Stimulated activated naive B cell treated with anti-CD40 and anti-IgM and Interleukin-4, amounts not matched to agents 10 μg/mL and 1 μg/mL and 100 μg/mL, for 72 hours (primary cell): ENCODE data around the gene SIRT5.
A peak's percentile ranks its signal among the peaks of the same experiment; 100 is the strongest.

ENCODE experiments used
- ATAC-seq, 2 donors: fragments of 150-1000 bp; cut with Tn5 transposase; replicated peaks; 2 replicates each; pipeline ENCODE4 v1.10.0; 2021; ENCODE audit warnings: moderate library complexity in 1 of 2
- DNase-seq: peaks from one replicate; pipeline ENCODE4 v3.0.0; 2021
- H3K27ac Mint-ChIP-seq: one replicate; pipeline ENCODE4 v1.8.0; 2022; ENCODE audit warnings: mild to moderate bottlenecking, mixed read lengths
- H3K27me3 Mint-ChIP-seq, 2 donors: one replicate each; pipeline ENCODE4 v1.8.0; 2022; ENCODE audit warnings: mixed read lengths in 2 of 2
- H3K36me3 Mint-ChIP-seq, 2 donors: one replicate each; pipeline ENCODE4 v1.8.0; 2022; ENCODE audit warnings: mixed read lengths in 2 of 2, mild to moderate bottlenecking in 1 of 2
- H3K4me1 Mint-ChIP-seq, 2 donors: one replicate each; pipeline ENCODE4 v1.8.0; 2022; ENCODE audit warnings: mixed read lengths in 2 of 2, mild to moderate bottlenecking in 1 of 2
- H3K4me3 Mint-ChIP-seq, 2 donors: one replicate each; pipeline ENCODE4 v1.8.0; 2022; ENCODE audit warnings: mild to moderate bottlenecking in 2 of 2, mixed read lengths in 2 of 2, moderate library complexity in 1 of 2
- H3K9me3 Mint-ChIP-seq, 2 donors: one replicate each; pipeline ENCODE4 v1.8.0; 2022; ENCODE audit warnings: mixed read lengths in 2 of 2, mild to moderate bottlenecking in 1 of 2

SIRT5 gene

GRCh38 chr6:13648850-13649249 lies 74.4 kb downstream of the SIRT5 start:
- H3K9me3 Mint-ChIP-seq: no peaks in the 10 kb centered on the region
- no peak overlapping the region for H3K27ac Mint-ChIP-seq
- H3K4me1 Mint-ChIP-seq: peaks cover 3 to 6% of the 10 kb centered on the region in 2 donors
- no peak overlapping the region for H3K4me3 Mint-ChIP-seq
- H3K36me3 Mint-ChIP-seq: peaks cover 17 to 24% of the 10 kb centered on the region in 2 donors
- ATAC-seq (no peak), DNase-seq (no peak)
- H3K27me3 Mint-ChIP-seq: no peaks in the 10 kb centered on the region

- H3K4me3 Mint-ChIP-seq: no peak overlapping the region
- ATAC-seq: no peak
Observed at GRCh38 chr6:13649393-13649792, 75.0 kb downstream of the SIRT5 start.

GRCh38 chr6:13653296-13653695 lies 78.9 kb downstream of the SIRT5 start:
- H3K4me1 Mint-ChIP-seq: peaks cover 0 to 3% of the 10 kb centered on the region in 2 donors
- peaks cover 13 to 20% of the 10 kb centered on the region in 2 donors for H3K36me3 Mint-ChIP-seq
- no peak for ATAC-seq
- no peak overlapping the region for H3K27ac Mint-ChIP-seq
- H3K4me3 Mint-ChIP-seq: no peak overlapping the region
- DNase-seq: no peak
- no peaks in the 10 kb centered on the region for H3K9me3 Mint-ChIP-seq
- H3K27me3 Mint-ChIP-seq: no peaks in the 10 kb centered on the region

More at GRCh38 chr6:13649393-13649792, 75.0 kb downstream of the SIRT5 start:
- peak overlapping the region; percentile 15 for H3K27ac Mint-ChIP-seq
- peaks cover 17 to 24% of the 10 kb centered on the region in 2 donors for H3K36me3 Mint-ChIP-seq
- H3K27me3 Mint-ChIP-seq: no peaks in the 10 kb centered on the region
- no peaks in the 10 kb centered on the region for H3K9me3 Mint-ChIP-seq
- no peak for DNase-seq
- peaks cover 3 to 6% of the 10 kb centered on the region in 2 donors for H3K4me1 Mint-ChIP-seq

GRCh38 chr6:13654496-13654895 lies 80.1 kb downstream of the SIRT5 start:
- no peaks in the 10 kb centered on the region for H3K27me3 Mint-ChIP-seq
- H3K9me3 Mint-ChIP-seq: no peaks in the 10 kb centered on the region
- H3K4me1 Mint-ChIP-seq: peaks cover 0 to 5% of the 10 kb centered on the region in 2 donors
- no peak for ATAC-seq
- no peak overlapping the region for H3K27ac Mint-ChIP-seq
- peaks cover 11 to 17% of the 10 kb centered on the region in 2 donors for H3K36me3 Mint-ChIP-seq
- DNase-seq: no peak
- no peak overlapping the region for H3K4me3 Mint-ChIP-seq

- ATAC-seq (no peak), DNase-seq (no peak)
- peaks cover 4 to 10% of the 10 kb centered on the region in 2 donors for H3K36me3 Mint-ChIP-seq
- H3K27ac Mint-ChIP-seq: no peak overlapping the region
- H3K27me3 Mint-ChIP-seq: no peaks in the 10 kb centered on the region
- peaks cover 6 to 8% of the 10 kb centered on the region in 2 donors for H3K4me1 Mint-ChIP-seq
- no peaks in the 10 kb centered on the region for H3K9me3 Mint-ChIP-seq
- no peak overlapping the region for H3K4me3 Mint-ChIP-seq
Observed at GRCh38 chr6:13655700-13656099, 81.3 kb downstream of the SIRT5 start.

GRCh38 chr6:13660273-13660672 lies 85.9 kb downstream of the SIRT5 start:
- Mint-ChIP-seq H3K27ac (no peak overlapping the region), H3K9me3 (no peaks in the 10 kb centered on the region), H3K27me3 (no peaks in the 10 kb centered on the region), H3K4me1 (peaks cover 30 to 49% of the 10 kb centered on the region in 2 donors), H3K4me3 (no peak overlapping the region), H3K36me3 (peaks cover 3 to 7% of the 10 kb centered on the region in 2 donors)
- no peak for DNase-seq
- no peak for ATAC-seq

- Mint-ChIP-seq H3K4me1 (peaks cover 36 to 55% of the 10 kb centered on the region in 2 donors), H3K9me3 (no peaks in the 10 kb centered on the region), H3K27ac (no peak overlapping the region)
Observed at GRCh38 chr6:13660893-13661292, 86.5 kb downstream of the SIRT5 start.

GRCh38 chr6:13661647-13662046 lies 87.2 kb downstream of the SIRT5 start:
- DNase-seq (no peak), ATAC-seq (no peak)
- Mint-ChIP-seq H3K36me3 (peaks cover 5 to 10% of the 10 kb centered on the region in 2 donors), H3K4me1 (peaks cover 38 to 60% of the 10 kb centered on the region in 2 donors), H3K27ac (no peak overlapping the region), H3K9me3 (no peaks in the 10 kb centered on the region), H3K27me3 (no peaks in the 10 kb centered on the region), H3K4me3 (no peak overlapping the region)

More at GRCh38 chr6:13660893-13661292, 86.5 kb downstream of the SIRT5 start:
- no peak for ATAC-seq
- peaks cover 4 to 8% of the 10 kb centered on the region in 2 donors for H3K36me3 Mint-ChIP-seq
- H3K4me3 Mint-ChIP-seq: no peak overlapping the region
- DNase-seq: no peak
- H3K27me3 Mint-ChIP-seq: no peaks in the 10 kb centered on the region

GRCh38 chr6:13662651-13663334 lies 88.4 kb downstream of the SIRT5 start:
- Mint-ChIP-seq H3K27me3 (no peaks in the 10 kb centered on the region), H3K9me3 (no peaks in the 10 kb centered on the region), H3K4me1 (peaks cover 40 to 69% of the 10 kb centered on the region in 2 donors), H3K36me3 (peaks cover 5 to 12% of the 10 kb centered on the region in 2 donors), H3K27ac (peak overlapping the region; percentile 59), H3K4me3 (no peak overlapping the region)
- no peak for DNase-seq
- no peak for ATAC-seq

- H3K36me3 Mint-ChIP-seq: peaks cover 7 to 12% of the 10 kb centered on the region in 2 donors
- no peak for ATAC-seq
- H3K4me3 Mint-ChIP-seq: peak overlapping the region in 1 of 2 donors; percentile 14
- peaks cover 0 to 2% of the 10 kb centered on the region in 2 donors for H3K9me3 Mint-ChIP-seq
- DNase-seq: no peak
- peaks cover 47 to 81% of the 10 kb centered on the region in 2 donors for H3K4me1 Mint-ChIP-seq
- H3K27ac Mint-ChIP-seq: no peak overlapping the region
- no peaks in the 10 kb centered on the region for H3K27me3 Mint-ChIP-seq
Observed at GRCh38 chr6:13663986-13664385, 89.6 kb downstream of the SIRT5 start.
